ENCODE data around the gene ECM1. TPM values are rescaled to one million over a fixed set of nuclear protein-coding genes. Genes with fewer than 3 reads are reported as not detected.
A peak's percentile ranks its signal among the peaks of the same experiment; 100 is the strongest.

Gene ECM1
- total RNA-seq, 1 donor from 2014 or later = 16.9 TPM

GRCh38 chr1:150515328-150516049, 7.6 kb downstream of the ECM1 start, which contains the start of gene FALEC:
Gene FALEC, plus strand, starts transcription at chr1:150515752.
- no peaks in the 10 kb centered on the region for H3K36me3 ChIP-seq
- peaks cover 10% of the 10 kb centered on the region for H3K4me1 ChIP-seq
- no peaks in the 10 kb centered on the region for H3K9me3 ChIP-seq
- intact Hi-C loops (cut with DNase I) = no loop called here
- H3K27ac ChIP-seq = peak within 1 kb of the TSS; percentile 83
- TF ChIP-seq, protein P1, sequence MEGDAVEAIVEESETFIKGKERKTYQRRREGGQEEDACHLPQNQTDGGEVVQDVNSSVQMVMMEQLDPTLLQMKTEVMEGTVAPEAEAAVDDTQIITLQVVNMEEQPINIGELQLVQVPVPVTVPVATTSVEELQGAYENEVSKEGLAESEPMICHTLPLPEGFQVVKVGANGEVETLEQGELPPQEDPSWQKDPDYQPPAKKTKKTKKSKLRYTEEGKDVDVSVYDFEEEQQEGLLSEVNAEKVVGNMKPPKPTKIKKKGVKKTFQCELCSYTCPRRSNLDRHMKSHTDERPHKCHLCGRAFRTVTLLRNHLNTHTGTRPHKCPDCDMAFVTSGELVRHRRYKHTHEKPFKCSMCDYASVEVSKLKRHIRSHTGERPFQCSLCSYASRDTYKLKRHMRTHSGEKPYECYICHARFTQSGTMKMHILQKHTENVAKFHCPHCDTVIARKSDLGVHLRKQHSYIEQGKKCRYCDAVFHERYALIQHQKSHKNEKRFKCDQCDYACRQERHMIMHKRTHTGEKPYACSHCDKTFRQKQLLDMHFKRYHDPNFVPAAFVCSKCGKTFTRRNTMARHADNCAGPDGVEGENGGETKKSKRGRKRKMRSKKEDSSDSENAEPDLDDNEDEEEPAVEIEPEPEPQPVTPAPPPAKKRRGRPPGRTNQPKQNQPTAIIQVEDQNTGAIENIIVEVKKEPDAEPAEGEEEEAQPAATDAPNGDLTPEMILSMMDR (IDR thresholded peaks at IDR 0.05) = no peak
- DNase-seq (peak; percentile 99), ATAC-seq (peak; percentile 99)
- no peaks in the 10 kb centered on the region for H3K27me3 ChIP-seq (ENCODE audit: low read depth)
- peak within 1 kb of the TSS; percentile 76 for H3K4me3 ChIP-seq

DNA sequence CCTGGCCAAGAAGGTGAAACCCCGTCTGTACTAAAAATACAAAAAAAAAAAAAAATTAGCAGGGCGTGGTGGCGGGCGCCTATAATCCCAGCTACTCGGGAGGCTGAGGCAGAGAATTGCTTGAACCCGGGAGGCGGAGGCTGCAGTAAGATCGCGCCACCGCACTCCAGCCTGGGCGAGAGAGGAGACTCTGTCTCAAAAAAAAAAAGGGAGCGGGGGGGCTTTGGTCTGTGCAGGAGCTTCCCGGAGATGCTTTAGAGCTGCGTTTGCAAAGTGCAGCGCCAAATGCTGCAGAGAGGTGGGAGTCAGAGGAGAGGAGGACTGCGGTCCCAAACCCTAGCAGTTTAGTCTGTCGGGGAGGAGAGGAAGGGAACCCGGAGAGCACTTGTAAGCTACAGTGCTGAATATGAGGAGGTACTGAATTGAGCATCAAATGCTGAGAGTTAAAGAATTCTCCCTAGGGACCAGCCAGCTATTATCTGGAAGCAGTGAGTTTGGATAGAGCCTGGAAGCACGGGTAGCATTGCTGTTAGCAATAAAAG, 8.2 kb downstream of the ECM1 start:
- intact Hi-C loops (cut with DNase I) = no loop called here
- peak overlapping the region; percentile 83 for H3K27ac ChIP-seq
- ATAC-seq = peak; percentile 2 to 16

DNA sequence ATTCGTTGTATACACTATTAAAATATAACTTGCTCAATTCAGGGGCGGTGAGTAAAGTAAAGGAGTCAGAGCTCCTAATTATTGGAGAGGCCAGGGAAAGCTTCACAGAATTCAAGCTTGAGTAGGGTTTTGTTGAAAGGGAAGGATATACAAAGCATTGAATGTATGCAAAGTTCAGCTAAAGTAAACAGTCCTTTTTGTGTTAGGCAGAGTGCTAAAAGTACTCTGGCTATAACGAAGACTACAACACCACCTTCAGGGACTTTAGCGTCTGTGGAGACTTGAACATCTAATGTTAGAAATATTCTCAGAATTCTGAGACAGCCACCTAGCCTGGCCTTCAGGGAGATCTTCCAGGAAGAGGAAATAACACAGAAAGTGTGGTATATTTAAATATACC, 8.7 kb downstream of the ECM1 start:
- TF ChIP-seq, protein P1 (IDR thresholded peaks at IDR 0.05) = no peak
- ATAC-seq (no peak), DNase-seq (no peak)
- H3K4me1 ChIP-seq = peaks cover 10% of the 10 kb centered on the region
- no peaks in the 10 kb centered on the region for H3K27me3 ChIP-seq (ENCODE audit: low read depth)
- intact Hi-C loops (cut with DNase I) = no loop called here
- peak overlapping the region; percentile 76 for H3K4me3 ChIP-seq
- no peaks in the 10 kb centered on the region for H3K9me3 ChIP-seq
- no peaks in the 10 kb centered on the region for H3K36me3 ChIP-seq
- H3K27ac ChIP-seq = no peak overlapping the region

More for the DNA sequence above, 8.2 kb downstream of the ECM1 start:
- no peak for DNase-seq
- H3K27me3 ChIP-seq (ENCODE audit: low read depth) = no peaks in the 10 kb centered on the region
- H3K9me3 ChIP-seq = no peaks in the 10 kb centered on the region
- H3K36me3 ChIP-seq = no peaks in the 10 kb centered on the region
- peak overlapping the region; percentile 76 for H3K4me3 ChIP-seq
- TF ChIP-seq, protein P1 (IDR thresholded peaks at IDR 0.05) = no peak
- peaks cover 10% of the 10 kb centered on the region for H3K4me1 ChIP-seq

GRCh38 chr1:150521196-150521968, 13.5 kb downstream of the ECM1 start:
- Histone ChIP-seq H3K27ac (no peak overlapping the region), H3K9me3 (no peaks in the 10 kb centered on the region), H3K4me3 (no peak overlapping the region), H3K4me1 (peaks cover 2% of the 10 kb centered on the region), H3K36me3 (no peaks in the 10 kb centered on the region), H3K27me3 (ENCODE audit: low read depth) (no peaks in the 10 kb centered on the region)
- intact Hi-C loops (cut with DNase I) = no loop called here
- TF ChIP-seq, protein P1 (IDR thresholded peaks at IDR 0.05) = no peak
- DNase-seq (no peak), ATAC-seq (no peak)

DNA sequence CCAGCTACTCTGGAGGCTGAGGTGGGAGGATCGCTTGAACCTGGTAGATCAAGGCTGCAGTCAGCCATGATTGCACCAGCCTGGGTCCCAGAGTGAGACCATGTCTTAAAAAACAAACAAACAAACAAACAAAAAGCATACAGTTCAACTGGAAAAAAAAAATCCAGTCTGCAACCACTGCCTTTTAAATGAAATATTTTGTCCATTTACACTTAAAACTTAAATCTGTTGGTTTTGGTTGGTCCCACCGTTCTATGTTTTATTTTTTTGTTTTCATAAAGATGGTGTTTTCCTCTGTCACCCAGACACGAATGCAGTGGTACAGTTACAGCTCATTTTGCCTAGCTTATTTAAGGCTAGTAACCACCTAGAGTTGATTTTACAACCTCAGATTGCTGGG, 17.4 kb downstream of the ECM1 start:
- Histone ChIP-seq H3K36me3 (no peaks in the 10 kb centered on the region), H3K27me3 (ENCODE audit: low read depth) (no peaks in the 10 kb centered on the region), H3K4me3 (no peak overlapping the region), H3K9me3 (no peaks in the 10 kb centered on the region), H3K4me1 (no peaks in the 10 kb centered on the region), H3K27ac (no peak overlapping the region)
- TF ChIP-seq, protein P1 (IDR thresholded peaks at IDR 0.05) = no peak
- intact Hi-C loops (cut with DNase I) = no loop called here
- no peak for ATAC-seq
- no peak for DNase-seq

Measured in lower lobe of right lung (tissue), 2 donors.